Measurements from ENCODE around the gene PPP2R5E.

PPP2R5E gene

GRCh38 chr14:63468294-63468693 lies 74.9 kb downstream of the PPP2R5E start:
- no peak for DNase-seq

GRCh38 chr14:63467440-63468072 lies 75.6 kb downstream of the PPP2R5E start:
- no peak for DNase-seq

GRCh38 chr14:63465347-63465746 lies 77.8 kb downstream of the PPP2R5E start:
- DNase-seq: no peak

- DNase-seq: no peak
Observed at GRCh38 chr14:63460680-63461369, 82.4 kb downstream of the PPP2R5E start.

- no peak for DNase-seq
Observed at GRCh38 chr14:63459738-63460137, 83.4 kb downstream of the PPP2R5E start.

GRCh38 chr14:63457498-63457897 lies 85.7 kb downstream of the PPP2R5E start:
- no peak for DNase-seq

- no peak for DNase-seq
Observed at GRCh38 chr14:63454863-63455622, 88.1 kb downstream of the PPP2R5E start.

GRCh38 chr14:63454436-63454835 lies 88.7 kb downstream of the PPP2R5E start:
- DNase-seq: no peak

- no peak for DNase-seq
Observed at GRCh38 chr14:63453443-63453936, 89.7 kb downstream of the PPP2R5E start.

- DNase-seq: no peak
Observed at GRCh38 chr14:63452796-63453195, 90.4 kb downstream of the PPP2R5E start.

- DNase-seq: peak; percentile 30
Observed at GRCh38 chr14:63448841-63449240, 94.3 kb downstream of the PPP2R5E start.

GRCh38 chr14:63444588-63444987 lies 98.6 kb downstream of the PPP2R5E start:
- DNase-seq: no peak

GRCh38 chr14:63443988-63444387 lies 99.2 kb downstream of the PPP2R5E start:
- no peak for DNase-seq

- no peak for DNase-seq
Observed at GRCh38 chr14:63443361-63443760, 99.8 kb downstream of the PPP2R5E start.

- peak; percentile 85 for DNase-seq
Observed at GRCh38 chr14:63438065-63438757, 105.0 kb downstream of the PPP2R5E start.

- peak; percentile 22 for DNase-seq
Observed at GRCh38 chr14:63436286-63437098, 106.7 kb downstream of the PPP2R5E start.

- no peak for DNase-seq
Observed at GRCh38 chr14:63435838-63436237, 107.3 kb downstream of the PPP2R5E start.

GRCh38 chr14:63435204-63435603 lies 108.0 kb downstream of the PPP2R5E start:
- peak; percentile 28 for DNase-seq

- DNase-seq: no peak
Observed at GRCh38 chr14:63432888-63433552, 110.2 kb downstream of the PPP2R5E start.

- DNase-seq: no peak
Observed at GRCh38 chr14:63432228-63432627, 110.9 kb downstream of the PPP2R5E start.

- no peak for DNase-seq
Observed at GRCh38 chr14:63431466-63431865, 111.7 kb downstream of the PPP2R5E start.

GRCh38 chr14:63428486-63428885 lies 114.7 kb downstream of the PPP2R5E start:
- peak; percentile 64 for DNase-seq
